HEK293 (cell line): ENCODE results near the gene TAF10.

ENCODE experiments used
- CTCF ChIA-PET: fragments of 350-600 bp; formaldehyde crosslinking; extraction: SDS; loops from one replicate; lab custom pipeline; 2021; ENCODE audit warnings: antibody characterized with exemption; lab: Yijun Ruan, JAX
- POLR2A ChIA-PET: fragments of 300-600 bp; formaldehyde crosslinking; extraction: SDS; loops from one replicate; lab custom pipeline; 2020; ENCODE audit warnings: antibody characterized with exemption, inconsistent platforms; lab: Yijun Ruan, JAX
- H3K27ac ChIP-seq: fragments of 200-500 bp; sonication (Bioruptor generic); 2 replicates; pipeline ENCODE4 v1.5.1; 2014; ENCODE audit warnings: low read depth, low read length, control low read depth, inconsistent platforms; ENCODE audit errors: extremely low read depth
- H3K36me3 ChIP-seq, 2 experiments: fragments of 200-500 bp in 1 of 2; sonication (Bioruptor generic) in 1 of 2; 1 replicate in 1 of 2; 2 replicates in 1 of 2; pipeline ENCODE4 v1.5.1; 2014 to 2017; ENCODE audit warnings: inconsistent platforms in 2 of 2, low read length in 2 of 2; ENCODE audit not compliant: control insufficient read depth in 2 of 2, insufficient read depth in 1 of 2
- H3K4me1 ChIP-seq: fragments of 200-500 bp; sonication (Bioruptor generic); 2 replicates; pipeline ENCODE4 v1.5.1; 2014; ENCODE audit warnings: mild to moderate bottlenecking, low read length, inconsistent platforms; ENCODE audit not compliant: control insufficient read depth, insufficient read depth
- H3K4me3 ChIP-seq: 2 replicates; pipeline ENCODE4 v1.5.1; 2011; ENCODE audit warnings: low read depth, mild to moderate bottlenecking, control low read depth, low read length, moderate library complexity
- H3K9me3 ChIP-seq: fragments of 200-500 bp; sonication (Bioruptor generic); 2 replicates; pipeline ENCODE4 v1.5.1; 2014; ENCODE audit warnings: low read depth, low read length, inconsistent platforms; ENCODE audit not compliant: control insufficient read depth, insufficient read depth
- EGR2 ChIP-seq: fragments of 450-650 bp; formaldehyde crosslinking; IDR thresholded peaks from 2 replicates; pipeline ENCODE4 v1.5.1; 2016; ENCODE audit warnings: low read depth, missing biosample characterization, missing genetic modification characterization
- HOXA7 ChIP-seq: sonication (generic); formaldehyde crosslinking; IDR thresholded peaks from 2 replicates; pipeline ENCODE4 v1.8.1; 2022; ENCODE audit warnings: missing genetic modification reagents, borderline replicate concordance
- YY1 ChIP-seq: fragments of 450-650 bp; formaldehyde crosslinking; IDR thresholded peaks from 2 replicates; pipeline ENCODE4 v1.5.1; 2018; ENCODE audit warnings: missing biosample characterization, missing genetic modification characterization
- ZBTB8A ChIP-seq: fragments of 450-650 bp; formaldehyde crosslinking; IDR thresholded peaks from 2 replicates; pipeline ENCODE4 v1.5.1; 2016; ENCODE audit warnings: missing biosample characterization, missing genetic modification characterization
- ZFHX2 ChIP-seq: fragments of 450-650 bp; formaldehyde crosslinking; conservative IDR thresholded peaks from 2 replicates; pipeline ENCODE4 v1.5.1; 2016; ENCODE audit warnings: missing biosample characterization, missing genetic modification characterization
- ZNF133 ChIP-seq: fragments of 450-650 bp; formaldehyde crosslinking; IDR thresholded peaks from 2 replicates; pipeline ENCODE4 v1.5.1; 2016; ENCODE audit warnings: missing biosample characterization, missing genetic modification characterization
- ZNF341 ChIP-seq: fragments of 450-650 bp; formaldehyde crosslinking; IDR thresholded peaks from 2 replicates; pipeline ENCODE4; 2016; ENCODE audit warnings: low read depth, missing biosample characterization, missing genetic modification characterization
- ZNF555 ChIP-seq: fragments of 450-650 bp; formaldehyde crosslinking; conservative IDR thresholded peaks from 2 replicates; pipeline ENCODE4 v1.5.1; 2017; ENCODE audit warnings: missing biosample characterization, mild to moderate bottlenecking, missing genetic modification characterization, inconsistent platforms
- ZNF654 ChIP-seq: fragments of 450-650 bp; formaldehyde crosslinking; IDR thresholded peaks from 2 replicates; pipeline ENCODE4 v1.5.1; 2016; ENCODE audit warnings: low read depth, missing biosample characterization, missing genetic modification characterization
- ZSCAN30 ChIP-seq: fragments of 450-650 bp; IDR thresholded peaks from 2 replicates; pipeline ENCODE4 v1.5.1; 2018; ENCODE audit warnings: missing biosample characterization, mild to moderate bottlenecking, missing genetic modification characterization, moderate library complexity
- TF ChIP-seq, protein P1 (sequence below): fragments of 450-650 bp; formaldehyde crosslinking; IDR thresholded peaks from 2 replicates; pipeline ENCODE4 v1.5.0; 2017; ENCODE audit warnings: missing biosample characterization, missing genetic modification characterization, borderline replicate concordance
- TF ChIP-seq, protein P2 (sequence below): fragments of 450-650 bp; formaldehyde crosslinking; IDR thresholded peaks from 2 replicates; pipeline ENCODE4 v1.5.1; 2016; ENCODE audit warnings: missing biosample characterization, missing genetic modification characterization
- TF ChIP-seq, protein P3 (sequence below): fragments of 450-650 bp; formaldehyde crosslinking; IDR thresholded peaks from 2 replicates; pipeline ENCODE4 v1.5.1; 2016; ENCODE audit warnings: missing biosample characterization, missing genetic modification characterization
- TF ChIP-seq, protein P4 (sequence below): fragments of 450-650 bp; formaldehyde crosslinking; IDR thresholded peaks from 2 replicates; pipeline ENCODE4 v1.5.1; 2017; ENCODE audit warnings: missing biosample characterization, missing genetic modification characterization
- TF ChIP-seq, protein P5 (sequence below): fragments of 450-650 bp; formaldehyde crosslinking; IDR thresholded peaks from 2 replicates; pipeline ENCODE4 v1.5.1; 2016; ENCODE audit warnings: missing biosample characterization, missing genetic modification characterization
- TF ChIP-seq, protein P6 (sequence below): fragments of 450-650 bp; IDR thresholded peaks from 2 replicates; pipeline ENCODE4 v1.5.1; 2018; ENCODE audit warnings: missing biosample characterization, mild to moderate bottlenecking, missing genetic modification characterization

The TAF10 gene

DNA sequence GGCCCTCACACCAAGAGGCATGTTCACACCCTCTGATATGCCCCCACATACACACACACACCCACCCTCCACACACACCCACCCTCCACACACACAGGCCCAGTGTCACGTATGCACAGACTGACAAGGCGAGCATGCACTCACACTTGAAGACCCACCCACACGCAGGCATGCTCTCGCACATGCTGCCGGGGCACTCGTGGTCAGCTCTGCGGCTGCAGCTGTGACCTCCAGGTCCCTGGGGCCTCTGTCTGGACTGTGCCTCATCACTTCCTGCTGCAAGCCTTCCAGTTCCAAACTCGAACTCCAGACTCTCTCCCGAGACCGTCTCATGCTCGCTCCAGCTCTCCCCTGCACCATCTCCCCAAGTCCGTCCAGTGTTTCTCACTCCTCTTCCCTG is 34.1 kb upstream of the TAF10 start:
- H3K4me1 ChIP-seq = no peaks in the 10 kb centered on the region
- POLR2A ChIA-PET = no interaction called here
- TF ChIP-seq ZNF654 (tag by site-specific recombination) (no peak), EGR2 (tag by site-specific recombination) (peak; percentile 48; the same call in 1 of the 2 replicates), ZFHX2 (tag by site-specific recombination) (peak; percentile 61), ZNF133 (no peak), ZBTB8A (no peak), YY1 (tag by site-specific recombination) (no peak), HOXA7 (CRISPR knock-in tag) (no peak), ZSCAN30 (no peak), ZNF555 (no peak)
- TF ChIP-seq, protein P1, sequence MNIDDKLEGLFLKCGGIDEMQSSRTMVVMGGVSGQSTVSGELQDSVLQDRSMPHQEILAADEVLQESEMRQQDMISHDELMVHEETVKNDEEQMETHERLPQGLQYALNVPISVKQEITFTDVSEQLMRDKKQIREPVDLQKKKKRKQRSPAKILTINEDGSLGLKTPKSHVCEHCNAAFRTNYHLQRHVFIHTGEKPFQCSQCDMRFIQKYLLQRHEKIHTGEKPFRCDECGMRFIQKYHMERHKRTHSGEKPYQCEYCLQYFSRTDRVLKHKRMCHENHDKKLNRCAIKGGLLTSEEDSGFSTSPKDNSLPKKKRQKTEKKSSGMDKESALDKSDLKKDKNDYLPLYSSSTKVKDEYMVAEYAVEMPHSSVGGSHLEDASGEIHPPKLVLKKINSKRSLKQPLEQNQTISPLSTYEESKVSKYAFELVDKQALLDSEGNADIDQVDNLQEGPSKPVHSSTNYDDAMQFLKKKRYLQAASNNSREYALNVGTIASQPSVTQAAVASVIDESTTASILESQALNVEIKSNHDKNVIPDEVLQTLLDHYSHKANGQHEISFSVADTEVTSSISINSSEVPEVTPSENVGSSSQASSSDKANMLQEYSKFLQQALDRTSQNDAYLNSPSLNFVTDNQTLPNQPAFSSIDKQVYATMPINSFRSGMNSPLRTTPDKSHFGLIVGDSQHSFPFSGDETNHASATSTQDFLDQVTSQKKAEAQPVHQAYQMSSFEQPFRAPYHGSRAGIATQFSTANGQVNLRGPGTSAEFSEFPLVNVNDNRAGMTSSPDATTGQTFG (tag by site-specific recombination) = no peak
- TF ChIP-seq, protein P2, sequence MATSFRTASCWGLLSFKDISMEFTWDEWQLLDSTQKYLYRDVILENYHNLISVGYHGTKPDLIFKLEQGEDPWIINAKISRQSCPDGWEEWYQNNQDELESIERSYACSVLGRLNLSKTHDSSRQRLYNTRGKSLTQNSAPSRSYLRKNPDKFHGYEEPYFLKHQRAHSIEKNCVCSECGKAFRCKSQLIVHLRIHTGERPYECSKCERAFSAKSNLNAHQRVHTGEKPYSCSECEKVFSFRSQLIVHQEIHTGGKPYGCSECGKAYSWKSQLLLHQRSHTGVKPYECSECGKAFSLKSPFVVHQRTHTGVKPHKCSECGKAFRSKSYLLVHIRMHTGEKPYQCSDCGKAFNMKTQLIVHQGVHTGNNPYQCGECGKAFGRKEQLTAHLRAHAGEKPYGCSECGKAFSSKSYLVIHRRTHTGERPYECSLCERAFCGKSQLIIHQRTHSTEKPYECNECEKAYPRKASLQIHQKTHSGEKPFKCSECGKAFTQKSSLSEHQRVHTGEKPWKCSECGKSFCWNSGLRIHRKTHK = no peak
- TF ChIP-seq, protein P3, sequence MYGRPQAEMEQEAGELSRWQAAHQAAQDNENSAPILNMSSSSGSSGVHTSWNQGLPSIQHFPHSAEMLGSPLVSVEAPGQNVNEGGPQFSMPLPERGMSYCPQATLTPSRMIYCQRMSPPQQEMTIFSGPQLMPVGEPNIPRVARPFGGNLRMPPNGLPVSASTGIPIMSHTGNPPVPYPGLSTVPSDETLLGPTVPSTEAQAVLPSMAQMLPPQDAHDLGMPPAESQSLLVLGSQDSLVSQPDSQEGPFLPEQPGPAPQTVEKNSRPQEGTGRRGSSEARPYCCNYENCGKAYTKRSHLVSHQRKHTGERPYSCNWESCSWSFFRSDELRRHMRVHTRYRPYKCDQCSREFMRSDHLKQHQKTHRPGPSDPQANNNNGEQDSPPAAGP = no peak
- TF ChIP-seq, protein P4, sequence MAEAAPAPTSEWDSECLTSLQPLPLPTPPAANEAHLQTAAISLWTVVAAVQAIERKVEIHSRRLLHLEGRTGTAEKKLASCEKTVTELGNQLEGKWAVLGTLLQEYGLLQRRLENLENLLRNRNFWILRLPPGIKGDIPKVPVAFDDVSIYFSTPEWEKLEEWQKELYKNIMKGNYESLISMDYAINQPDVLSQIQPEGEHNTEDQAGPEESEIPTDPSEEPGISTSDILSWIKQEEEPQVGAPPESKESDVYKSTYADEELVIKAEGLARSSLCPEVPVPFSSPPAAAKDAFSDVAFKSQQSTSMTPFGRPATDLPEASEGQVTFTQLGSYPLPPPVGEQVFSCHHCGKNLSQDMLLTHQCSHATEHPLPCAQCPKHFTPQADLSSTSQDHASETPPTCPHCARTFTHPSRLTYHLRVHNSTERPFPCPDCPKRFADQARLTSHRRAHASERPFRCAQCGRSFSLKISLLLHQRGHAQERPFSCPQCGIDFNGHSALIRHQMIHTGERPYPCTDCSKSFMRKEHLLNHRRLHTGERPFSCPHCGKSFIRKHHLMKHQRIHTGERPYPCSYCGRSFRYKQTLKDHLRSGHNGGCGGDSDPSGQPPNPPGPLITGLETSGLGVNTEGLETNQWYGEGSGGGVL (tag by site-specific recombination) = no peak
- TF ChIP-seq, protein P5, sequence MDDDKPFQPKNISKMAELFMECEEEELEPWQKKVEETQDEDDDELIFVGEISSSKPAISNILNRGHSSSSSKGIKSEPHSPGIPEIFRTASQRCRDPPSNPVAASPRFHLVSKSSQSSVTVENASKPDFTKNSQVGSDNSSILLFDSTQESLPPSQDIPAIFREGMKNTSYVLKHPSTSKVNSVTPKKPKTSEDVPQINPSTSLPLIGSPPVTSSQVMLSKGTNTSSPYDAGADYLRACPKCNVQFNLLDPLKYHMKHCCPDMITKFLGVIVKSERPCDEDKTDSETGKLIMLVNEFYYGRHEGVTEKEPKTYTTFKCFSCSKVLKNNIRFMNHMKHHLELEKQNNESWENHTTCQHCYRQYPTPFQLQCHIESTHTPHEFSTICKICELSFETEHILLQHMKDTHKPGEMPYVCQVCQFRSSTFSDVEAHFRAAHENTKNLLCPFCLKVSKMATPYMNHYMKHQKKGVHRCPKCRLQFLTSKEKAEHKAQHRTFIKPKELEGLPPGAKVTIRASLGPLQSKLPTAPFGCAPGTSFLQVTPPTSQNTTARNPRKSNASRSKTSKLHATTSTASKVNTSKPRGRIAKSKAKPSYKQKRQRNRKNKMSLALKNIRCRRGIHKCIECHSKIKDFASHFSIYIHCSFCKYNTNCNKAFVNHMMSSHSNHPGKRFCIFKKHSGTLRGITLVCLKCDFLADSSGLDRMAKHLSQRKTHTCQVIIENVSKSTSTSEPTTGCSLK (tag by site-specific recombination) = no peak
- TF ChIP-seq, all 188 proteins: peak for 2
- CTCF ChIA-PET = no interaction called here
- Histone ChIP-seq H3K4me3 (no peak overlapping the region), H3K9me3 (no peaks in the 10 kb centered on the region), H3K27ac (no peak overlapping the region), H3K36me3 (peaks cover 0 to under 1% of the 10 kb centered on the region in 2 experiments; a peak in 1 of 3 replicates)

DNA sequence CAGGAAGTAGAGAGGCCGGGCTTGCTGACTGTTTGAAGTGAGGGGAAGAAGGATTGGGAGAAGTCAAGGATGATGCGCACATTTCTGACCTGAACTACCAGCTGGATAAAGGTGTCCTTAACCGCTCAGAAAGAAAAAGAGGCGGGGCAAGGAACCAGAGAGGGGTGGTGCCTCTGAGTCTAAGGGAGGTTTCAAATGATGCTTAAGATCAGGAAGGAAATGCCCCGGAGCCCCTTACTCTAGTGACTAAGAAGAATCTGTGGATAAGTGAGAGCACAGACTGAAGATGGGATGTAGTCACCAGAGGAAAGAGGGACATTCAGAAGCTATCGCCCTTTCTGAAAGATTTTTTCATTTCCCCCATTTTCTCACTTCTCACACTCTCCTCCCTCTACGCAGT is 30.9 kb upstream of the TAF10 start:
- POLR2A ChIA-PET = interaction anchor here (0.8 kb wide), 1 partner anchor 16 kb away, joined by 3 read pairs; no protein-coding TSS in a partner anchor

More for the DNA sequence above, 30.9 kb upstream of the TAF10 start:
- Histone ChIP-seq H3K36me3 (peaks cover 0 to 17% of the 10 kb centered on the region in 2 experiments; a peak in 1 of 3 replicates), H3K9me3 (no peaks in the 10 kb centered on the region)
- no peak for TF ChIP-seq ZNF341 (tag by site-specific recombination)
- TF ChIP-seq, protein P6, sequence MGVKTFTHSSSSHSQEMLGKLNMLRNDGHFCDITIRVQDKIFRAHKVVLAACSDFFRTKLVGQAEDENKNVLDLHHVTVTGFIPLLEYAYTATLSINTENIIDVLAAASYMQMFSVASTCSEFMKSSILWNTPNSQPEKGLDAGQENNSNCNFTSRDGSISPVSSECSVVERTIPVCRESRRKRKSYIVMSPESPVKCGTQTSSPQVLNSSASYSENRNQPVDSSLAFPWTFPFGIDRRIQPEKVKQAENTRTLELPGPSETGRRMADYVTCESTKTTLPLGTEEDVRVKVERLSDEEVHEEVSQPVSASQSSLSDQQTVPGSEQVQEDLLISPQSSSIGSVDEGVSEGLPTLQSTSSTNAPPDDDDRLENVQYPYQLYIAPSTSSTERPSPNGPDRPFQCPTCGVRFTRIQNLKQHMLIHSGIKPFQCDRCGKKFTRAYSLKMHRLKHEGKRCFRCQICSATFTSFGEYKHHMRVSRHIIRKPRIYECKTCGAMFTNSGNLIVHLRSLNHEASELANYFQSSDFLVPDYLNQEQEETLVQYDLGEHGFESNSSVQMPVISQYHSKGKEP (tag by site-specific recombination) = no peak
- TF ChIP-seq, all 188 proteins: peak for 0
- no peak overlapping the region for H3K27ac ChIP-seq
- CTCF ChIA-PET = no interaction called here
- H3K4me3 ChIP-seq = no peak overlapping the region
- no peaks in the 10 kb centered on the region for H3K4me1 ChIP-seq
